A549 (cell line): ENCODE data around the gene SPECC1L.
"Not testable (repeated sequence)": the region's sequence is repeated elsewhere in the genome, so short reads cannot be mapped to it uniquely, and the experiment has no call there.

ENCODE experiments used
- CBX8 ChIP-seq: fragments of 200-600 bp; sonication (generic); IDR thresholded peaks from 2 replicates; pipeline ENCODE4 v1.6.1; 2016
- MYC ChIP-seq: IDR thresholded peaks from 2 replicates; pipeline ENCODE4 v1.6.1; 2012; ENCODE audit warnings: mild to moderate bottlenecking, inconsistent platforms, low read length, improper control_type of control experiment, borderline replicate concordance

GRCh38 chr22:24317511-24317910 lies 46.9 kb downstream of the SPECC1L start:
- not testable (repeated sequence) for TF ChIP-seq MYC, CBX8
